ENCODE measurements around the gene HAGH.

HAGH gene

DNA sequence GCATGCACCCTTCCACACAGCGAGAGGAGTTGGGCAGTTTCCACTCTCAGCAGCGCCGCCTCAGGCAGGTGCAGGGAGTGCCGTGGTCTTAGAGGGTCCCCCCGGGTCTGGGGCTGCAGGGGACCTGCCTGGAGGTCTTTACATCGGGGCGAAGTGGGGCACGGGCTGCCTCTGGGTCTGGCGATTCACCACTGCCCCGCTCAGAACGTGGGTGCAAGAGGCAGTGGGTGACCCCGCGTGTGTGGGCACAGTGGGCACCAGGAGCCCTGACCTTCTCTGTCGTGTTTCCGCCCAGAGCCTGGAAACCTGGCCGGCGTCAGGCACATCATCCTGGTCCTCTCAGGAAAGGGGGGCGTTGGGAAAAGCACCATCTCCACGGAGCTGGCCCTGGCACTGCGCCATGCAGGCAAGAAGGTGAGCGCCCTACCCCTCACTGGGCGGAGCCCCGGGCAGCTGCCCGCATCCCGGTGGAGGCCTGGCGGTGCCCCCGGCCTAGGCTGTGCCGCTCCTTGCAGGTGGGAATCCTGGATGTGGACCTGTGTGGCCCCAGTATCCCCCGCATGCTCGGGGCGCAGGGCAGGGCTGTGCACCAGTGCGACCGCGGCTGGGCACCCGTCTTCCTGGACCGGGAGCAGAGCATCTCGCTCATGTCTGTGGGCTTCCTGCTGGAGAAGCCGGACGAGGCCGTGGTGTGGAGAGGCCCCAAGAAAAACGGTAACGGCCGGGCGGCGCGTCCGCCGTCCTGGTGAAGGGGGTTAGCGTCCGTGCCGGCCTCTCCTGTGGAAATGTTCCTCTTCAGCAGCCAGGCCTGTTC is 40.2 kb downstream of the HAGH start:
- DNase-seq (ENCODE audit: low read depth, low spot score), result no peak

DNA sequence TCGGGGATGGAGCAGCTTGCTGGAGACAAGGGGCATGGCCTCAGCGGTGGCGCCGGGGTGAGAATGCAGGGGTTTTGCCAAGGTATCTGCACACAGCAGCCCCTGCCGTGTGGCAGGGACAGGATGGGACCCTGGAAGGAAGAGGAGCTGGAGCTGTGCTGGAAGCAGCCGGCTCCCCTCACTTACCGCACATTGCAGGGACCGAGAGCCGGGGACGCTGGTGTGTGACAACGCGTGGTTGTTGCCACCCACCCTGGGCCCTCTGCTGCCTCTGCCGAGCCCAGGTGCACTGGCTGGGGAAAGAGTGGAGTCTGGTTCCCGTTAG is 40.8 kb downstream of the HAGH start:
- DNase-seq (ENCODE audit: low read depth, low spot score), result no peak

DNA sequence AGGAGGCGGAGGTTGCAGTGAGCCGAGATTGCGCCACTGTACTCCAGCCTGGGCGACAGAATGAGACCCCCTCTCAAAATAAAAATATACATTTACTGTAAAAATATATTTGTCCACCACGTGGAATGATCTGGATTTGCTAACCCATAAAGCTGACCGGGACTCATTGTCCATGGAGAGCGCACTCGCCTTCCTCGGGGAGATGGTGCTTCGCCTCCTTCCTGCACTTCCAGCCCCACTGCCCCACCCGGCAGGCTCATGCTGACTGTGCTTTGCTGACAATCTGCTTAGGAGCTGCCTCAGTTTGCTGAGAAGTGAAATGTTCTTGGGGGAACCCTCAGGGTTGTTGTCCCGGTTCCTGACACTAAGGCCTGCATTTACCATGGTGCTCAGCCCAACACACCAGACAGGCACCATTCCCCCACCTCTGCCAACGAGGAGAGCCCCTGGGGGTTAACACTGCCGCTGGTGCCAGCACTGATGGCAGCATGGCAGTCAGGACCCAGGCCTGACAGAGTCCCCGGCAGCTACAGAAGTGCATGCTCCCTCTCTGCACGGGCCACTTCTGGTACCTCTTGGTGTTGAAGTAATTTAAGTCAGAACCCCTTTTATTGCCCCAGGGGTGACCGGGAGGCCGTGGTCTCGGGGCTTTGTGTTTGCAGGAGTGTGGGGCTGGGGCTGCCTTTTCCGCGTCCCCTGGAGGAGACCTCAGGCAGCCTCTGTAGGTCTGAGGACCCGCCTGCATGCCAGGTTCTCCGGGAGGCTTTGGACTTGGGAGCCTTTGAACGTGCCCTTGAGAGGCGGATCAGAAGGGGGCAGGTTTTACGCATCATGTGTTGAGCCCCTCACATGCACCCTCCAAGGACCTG is 41.4 kb downstream of the HAGH start:
- DNase-seq (ENCODE audit: low read depth, low spot score), result no peak

DNA sequence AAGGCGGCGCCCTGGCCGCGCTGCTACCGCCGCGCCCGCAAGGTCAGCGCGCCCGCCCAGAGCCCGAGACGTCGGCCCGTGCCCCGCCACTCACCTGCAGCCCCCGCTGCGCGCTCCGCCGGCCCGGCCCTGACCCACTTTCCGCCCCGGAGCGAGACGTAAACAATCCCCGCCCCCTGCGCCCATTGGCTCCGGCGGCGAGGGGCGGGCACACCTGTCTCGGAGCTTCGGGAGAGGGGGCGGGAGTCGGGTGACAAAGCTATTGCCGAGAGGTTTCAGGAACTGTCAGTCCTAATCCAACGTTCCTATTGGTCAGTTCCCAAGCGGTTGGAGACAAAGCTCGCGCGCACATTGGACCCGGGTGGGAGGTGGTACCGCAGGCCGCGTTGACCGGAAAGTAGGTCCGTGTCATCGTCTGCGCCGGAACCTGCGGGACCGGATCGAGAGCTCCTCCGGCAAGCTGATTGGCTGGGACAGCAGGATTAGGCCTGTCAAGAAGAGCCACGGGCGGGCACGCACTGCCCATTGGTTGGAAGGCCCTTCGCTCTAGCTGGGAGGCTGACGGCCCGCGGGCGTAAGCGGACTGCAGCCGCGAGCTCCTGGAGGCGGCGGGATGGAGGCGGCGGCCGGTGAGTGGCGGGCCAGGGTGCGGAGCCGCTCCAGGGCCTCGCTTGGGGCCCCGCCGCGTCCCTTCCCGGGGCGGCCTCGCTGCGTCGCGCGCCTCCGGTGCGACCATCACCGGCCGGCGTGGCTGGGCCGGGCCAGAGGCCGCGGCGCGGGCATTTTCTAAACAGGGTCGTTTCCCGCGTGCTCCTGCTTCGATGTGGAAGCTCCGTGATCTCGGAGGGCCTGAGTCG is 44.0 kb downstream of the HAGH start, which contains the start of the genes NUBP2 and SPSB3:
Gene NUBP2 (plus strand): TSS at position 553 of the 857 bp plus-strand sequence. CDS start 61 bp downstream, at position 614.
Gene SPSB3 (minus strand): TSS at position 164 of the 857 bp plus-strand sequence. CDS start 1,088 bp downstream, outside the sequence.
- peak; percentile 99 for DNase-seq (ENCODE audit: low read depth, low spot score)

DNA sequence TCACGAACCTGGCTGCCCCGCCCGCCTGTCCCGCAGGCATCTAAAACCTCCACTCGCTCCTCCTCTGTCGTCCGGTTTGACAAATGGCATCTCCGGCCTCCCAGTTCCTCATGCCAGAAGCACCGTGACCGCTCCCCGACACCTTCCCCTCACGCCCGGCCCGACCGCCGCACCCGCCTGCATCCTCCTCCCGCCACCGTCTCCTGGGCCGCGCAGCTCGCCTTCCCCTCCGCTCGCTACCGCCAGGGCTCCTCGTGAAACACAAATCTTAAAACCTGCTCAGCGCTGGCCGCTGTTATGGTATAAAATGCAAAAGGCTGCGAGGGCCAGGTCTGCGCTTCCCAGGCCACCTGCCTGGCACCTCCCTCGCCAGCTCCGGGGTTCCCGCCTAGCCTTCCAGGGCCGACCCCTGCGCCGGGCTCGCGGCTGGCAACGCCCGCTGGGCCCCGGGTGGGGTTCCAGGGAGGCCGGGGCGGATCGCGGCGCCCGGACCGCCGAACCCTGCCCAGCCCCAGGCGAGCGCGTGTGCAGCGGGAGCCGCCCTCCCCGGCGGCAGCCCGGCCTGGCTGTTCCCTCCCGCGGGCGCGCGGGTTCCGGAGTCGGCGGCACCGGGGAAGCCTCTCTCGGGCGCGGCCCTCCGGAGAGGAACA is 44.7 kb downstream of the HAGH start:
- no peak for DNase-seq (ENCODE audit: low read depth, low spot score)

DNA sequence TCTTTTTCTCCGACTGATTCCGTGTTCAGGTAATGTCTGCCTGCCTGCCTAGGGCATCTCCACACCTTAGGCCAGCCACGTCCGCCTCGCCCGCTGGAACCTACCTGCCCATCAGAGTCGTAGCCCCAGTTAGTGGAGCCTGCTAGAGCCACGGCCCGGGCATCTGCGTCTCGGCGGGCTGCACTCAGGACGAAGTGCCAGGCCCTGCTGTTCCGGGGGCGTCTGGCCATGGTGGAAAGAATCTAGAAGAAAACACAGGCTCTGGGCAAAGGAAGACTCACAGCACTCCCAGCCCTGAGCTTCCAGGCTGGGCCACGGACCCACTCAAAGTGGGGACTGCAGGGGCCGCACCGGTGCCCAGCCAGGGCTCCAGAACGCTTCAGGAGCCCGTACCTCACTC is 45.4 kb downstream of the HAGH start:
- DNase-seq (ENCODE audit: low read depth, low spot score), result no peak

DNA sequence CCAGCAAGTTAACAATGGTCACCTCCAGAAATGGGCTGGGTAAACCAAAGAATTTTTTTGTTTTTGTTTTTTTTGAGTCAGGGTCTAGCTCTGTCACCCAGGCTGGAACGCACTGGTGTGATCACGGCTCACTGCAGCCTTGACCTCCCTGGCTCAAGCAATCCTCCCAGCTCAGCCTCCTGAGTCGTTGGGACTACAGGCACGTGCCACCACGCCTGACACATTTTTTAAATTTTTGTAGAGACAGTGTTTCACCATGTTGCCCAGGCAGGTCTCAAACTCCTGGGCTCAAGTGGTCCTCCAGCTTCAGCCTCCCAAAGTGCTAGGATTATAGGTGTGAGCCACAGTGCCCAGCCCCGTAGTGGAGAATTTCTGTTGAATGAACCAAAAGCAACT is 46.0 kb downstream of the HAGH start:
- DNase-seq (ENCODE audit: low read depth, low spot score), result no peak

DNA sequence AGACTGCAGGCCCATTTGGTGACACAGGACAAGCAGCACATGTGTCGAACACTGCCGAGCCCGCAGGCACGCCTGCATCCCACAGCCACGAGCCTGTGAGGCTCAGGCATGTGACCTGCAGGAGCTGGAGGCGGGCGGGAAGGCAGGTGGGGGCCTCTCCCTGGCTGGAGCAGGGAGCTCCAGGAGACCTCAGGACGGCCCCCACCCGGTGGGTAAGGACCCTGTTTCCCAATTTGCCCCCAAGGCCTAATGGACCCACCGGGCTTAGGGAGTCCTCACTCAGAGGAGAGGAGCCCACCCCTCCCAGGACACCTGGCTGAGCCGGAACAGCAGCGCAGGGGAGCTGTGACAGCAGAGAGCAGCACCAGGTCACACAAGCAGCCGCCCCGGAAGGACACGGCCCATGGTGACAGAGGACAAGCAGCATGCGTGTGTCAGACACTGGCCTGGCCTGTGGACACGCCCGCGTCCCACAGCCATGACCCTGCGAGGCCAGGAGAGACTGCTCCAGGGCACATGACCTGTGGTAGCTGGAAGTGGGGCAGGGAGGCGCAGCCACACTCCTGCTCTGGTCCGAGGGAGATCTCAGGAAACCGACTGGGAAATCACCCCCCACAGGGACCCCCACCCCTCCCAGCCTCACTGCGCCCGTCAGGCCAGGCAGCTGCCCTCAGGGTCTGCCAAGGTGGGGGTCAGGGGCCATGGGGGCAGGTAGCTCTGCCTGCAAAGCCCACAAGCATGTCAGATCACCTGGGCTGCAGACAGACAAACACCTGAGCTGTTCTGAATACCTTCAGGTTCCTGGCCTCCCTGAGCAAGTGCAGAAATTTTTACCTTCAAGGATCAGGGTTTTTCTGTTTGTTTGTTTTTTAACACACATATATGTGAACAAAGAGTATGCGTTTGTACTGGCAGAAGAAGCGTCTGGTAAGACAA is 46.6 kb downstream of the HAGH start:
- no peak for DNase-seq (ENCODE audit: low read depth, low spot score)

DNA sequence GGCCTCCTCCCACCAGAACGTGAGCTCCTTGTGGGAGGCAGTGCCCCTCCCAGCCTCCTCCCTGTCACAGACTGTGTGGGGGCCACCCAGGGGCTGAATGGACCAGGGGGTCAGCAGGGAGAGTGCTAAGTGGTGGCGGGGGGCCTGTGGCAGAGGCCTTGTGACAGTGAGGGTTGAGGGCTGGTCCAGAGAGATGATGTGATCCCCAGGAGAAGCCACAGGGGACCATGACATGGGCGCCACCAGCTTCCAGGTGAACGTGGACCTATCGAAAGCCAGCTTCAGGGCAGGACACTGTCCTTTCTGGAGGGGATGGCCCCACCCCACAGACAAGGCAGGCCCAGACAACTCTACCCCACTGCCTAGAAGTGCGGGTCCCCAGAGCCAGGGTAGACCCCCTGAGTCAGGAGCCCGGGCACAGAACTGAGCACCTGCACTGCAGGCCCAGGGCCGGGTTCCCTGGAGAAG is 47.4 kb downstream of the HAGH start:
- no peak for DNase-seq (ENCODE audit: low read depth, low spot score)

DNA sequence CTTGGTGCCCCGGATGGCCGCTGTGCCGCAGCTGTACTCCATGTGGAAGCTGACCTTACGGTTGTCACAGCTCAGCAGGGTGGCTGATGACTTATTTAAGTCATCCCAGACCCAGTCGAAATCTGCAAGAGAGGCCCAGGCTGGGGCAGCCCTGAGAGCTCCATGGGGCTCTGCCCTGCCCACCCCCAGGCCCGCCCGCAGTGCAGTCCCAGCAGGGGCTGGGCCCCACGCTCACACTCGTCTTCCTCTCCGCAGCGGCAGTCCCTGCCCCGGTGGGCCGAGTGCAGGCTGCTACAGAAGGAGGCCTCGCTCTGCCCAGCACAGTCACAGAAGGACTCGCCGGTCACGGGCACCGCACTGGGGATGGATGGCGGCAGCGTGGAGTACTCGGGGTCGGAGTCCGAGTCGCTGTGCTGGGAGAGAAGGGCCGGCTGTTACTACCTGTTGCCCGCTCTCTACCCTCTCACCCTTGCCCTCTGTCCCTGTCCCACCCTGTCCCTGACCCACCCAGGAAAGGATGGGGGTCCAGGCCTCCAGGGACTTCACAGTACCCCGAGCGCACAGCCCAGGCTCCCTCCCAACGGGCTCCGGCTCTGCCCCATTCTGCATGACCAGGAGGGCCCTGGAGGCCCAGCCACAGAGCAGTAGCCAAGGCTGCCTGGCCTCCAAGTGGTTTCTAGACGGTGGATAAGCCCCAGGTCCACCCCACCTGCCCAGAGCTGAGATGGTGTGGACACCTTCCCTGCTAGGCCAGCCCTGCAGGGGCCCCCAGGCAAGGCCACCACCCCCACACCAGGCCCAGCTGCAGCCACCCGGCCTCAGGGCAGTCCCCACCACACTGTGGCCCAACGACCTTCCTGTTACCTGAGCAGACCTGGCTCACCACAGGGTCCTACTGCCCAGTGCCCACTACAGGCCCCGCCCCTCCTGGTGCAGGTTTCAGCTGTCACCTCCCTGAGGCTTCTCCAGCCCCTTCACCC is 48.1 kb downstream of the HAGH start:
- peak; percentile 65 for DNase-seq (ENCODE audit: low read depth, low spot score)

DNA sequence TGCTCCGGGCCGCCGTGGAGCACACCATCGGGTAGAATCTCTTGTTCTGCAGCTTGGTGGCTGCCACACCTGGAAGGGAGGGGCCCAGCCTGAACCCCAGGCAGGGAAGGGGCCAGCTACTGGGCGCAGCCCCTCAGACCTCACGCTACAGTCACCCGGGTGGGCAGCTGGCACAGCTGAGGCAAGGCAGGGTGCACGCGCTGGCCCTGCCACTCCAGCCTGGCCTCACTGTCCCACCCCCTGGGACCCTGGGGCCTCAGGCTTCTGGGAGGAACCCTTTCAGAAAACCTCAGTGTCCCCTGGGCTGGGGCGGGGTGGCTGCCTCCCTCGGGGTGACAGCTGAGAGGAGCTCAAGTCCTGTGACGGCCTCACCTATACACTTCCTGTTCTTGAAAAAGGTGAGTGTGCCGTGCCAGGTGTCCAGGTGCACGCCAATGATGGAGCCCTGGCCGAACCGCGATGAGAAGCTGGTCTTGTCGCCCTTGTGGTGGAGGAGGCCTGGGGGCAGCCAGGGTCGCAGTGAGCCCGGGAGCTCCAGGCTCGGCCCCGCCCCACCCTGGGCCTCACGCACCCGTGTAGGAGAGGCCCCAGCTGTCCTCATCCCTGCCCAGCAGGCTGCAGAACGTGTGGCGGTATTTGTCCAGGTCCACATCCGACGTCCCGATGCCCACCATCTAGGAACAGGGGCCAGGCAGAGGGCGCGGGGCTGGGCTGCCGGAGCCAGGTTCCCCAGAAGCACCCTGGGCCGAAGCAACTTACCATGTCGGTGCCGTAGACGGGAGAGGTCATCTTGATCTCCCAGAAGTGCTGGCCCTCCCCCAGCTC is 49.0 kb downstream of the HAGH start:
- DNase-seq (ENCODE audit: low read depth, low spot score), result no peak

DNA sequence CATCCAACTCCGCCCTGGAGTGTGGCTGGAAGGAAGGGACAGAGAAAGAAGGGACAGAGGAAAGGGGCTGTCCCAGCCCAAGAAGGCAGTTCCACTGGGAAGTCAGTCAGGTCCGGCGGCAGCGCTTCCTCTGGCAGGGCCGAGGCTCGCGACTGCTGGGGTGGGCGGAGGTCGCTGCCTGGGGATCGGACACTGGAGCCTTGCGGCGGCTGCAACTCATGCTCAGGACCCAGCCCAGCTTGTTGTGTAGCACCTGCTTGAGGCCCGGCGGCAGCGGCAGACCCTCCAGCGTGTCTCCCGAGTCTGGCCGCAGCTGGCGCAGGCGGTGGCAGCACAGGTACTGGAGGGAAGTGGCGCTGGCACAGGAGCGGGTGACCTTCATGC is 49.6 kb downstream of the HAGH start:
- DNase-seq (ENCODE audit: low read depth, low spot score), result no peak

DNA sequence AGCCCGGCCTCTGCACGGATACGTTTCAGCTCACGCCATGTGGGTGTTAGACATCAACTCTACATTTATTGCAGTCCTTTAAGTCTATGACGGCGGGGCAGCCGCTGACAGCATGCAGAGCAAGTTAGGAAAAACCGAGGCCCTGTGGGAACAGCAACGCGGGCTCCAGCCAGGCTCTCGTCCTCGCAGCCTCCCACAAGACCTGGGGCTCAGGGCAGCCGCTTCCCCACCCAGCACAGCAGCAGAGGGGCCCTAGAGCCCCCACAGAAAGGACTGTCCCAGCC is 50.0 kb downstream of the HAGH start:
- DNase-seq (ENCODE audit: low read depth, low spot score), result no peak

DNA sequence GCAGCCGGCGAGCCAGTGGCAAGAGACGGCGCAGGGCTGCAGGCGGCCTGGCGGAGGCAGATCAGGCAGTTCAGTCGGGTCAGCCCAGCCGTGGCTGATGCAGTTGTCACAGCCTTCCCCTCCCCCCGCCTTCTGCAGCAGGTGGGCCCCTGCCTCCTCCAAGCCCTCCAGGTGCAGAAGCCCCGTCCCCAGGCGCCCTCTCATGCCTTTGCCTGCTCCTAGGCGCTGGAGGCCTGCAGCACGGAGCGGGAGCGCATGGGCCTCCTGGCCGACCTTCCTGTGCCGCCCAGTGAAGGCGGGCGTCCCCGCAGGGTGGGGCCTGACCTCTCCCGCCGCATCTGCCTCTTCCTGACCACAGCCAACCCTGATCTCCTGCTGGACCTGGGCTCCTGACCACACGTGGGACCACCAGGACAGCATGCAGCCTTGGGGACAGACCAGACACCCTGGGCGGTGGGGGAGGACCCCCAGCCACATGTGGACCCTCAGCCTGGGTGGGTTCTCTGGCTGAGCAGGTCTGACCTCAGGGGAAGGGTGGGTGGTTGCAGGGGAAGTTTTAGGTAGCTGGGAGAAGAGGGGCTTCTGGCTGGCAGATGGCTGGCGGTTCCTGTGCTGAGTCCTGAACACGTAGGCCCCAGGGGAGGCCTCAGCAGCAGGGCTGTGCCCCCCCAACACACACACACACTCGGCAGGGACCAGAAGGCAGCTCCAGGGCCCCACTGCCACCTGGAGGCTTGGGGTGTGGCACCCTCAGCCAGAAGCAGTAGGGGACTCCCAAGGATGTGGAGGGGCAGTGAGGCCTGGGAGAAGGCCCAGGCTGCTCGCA is 50.6 kb downstream of the HAGH start:
- DNase-seq (ENCODE audit: low read depth, low spot score), result no peak

DNA sequence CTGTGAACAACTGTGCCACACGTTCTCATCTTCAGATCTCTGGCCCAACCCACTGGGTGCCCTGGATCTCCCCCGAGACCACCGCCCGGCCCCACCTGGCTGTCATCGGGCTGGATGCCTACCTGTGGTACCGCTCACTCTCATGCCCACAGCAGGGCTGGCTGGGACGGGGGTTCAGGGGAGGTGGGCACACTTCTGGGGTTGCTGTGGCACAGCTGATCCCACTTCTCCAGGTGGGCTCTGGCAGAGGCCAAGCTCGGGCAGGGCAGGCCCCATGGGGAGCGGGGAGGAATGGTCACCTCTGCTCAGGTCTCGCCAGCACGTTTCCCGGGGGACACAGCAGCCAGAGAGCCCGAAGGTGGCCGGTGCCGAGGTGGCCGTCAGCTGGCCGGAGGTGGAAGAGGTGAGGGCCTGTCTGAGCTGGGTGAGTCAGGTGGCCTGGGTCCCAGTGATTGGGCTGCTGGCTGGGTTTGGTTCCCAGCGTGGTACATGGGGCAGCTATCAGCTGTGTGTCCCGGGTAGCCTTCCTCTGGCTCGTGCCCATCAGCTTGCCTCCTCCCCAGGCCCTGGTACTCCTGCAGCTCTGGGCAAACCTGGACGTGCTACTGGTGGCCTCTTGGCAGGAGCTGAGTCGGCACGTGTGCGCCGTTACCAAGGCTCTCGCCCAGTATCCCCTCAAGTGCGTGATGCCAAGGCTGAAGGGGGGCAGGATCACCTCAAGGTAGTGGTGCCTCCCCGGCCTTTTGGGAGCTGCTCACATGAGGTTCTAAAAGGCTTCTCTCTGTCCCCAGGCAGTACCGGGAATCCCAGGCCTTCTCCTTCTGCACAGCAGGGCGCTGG is 51.4 kb downstream of the HAGH start:
- DNase-seq (ENCODE audit: low read depth, low spot score), result no peak

DNA sequence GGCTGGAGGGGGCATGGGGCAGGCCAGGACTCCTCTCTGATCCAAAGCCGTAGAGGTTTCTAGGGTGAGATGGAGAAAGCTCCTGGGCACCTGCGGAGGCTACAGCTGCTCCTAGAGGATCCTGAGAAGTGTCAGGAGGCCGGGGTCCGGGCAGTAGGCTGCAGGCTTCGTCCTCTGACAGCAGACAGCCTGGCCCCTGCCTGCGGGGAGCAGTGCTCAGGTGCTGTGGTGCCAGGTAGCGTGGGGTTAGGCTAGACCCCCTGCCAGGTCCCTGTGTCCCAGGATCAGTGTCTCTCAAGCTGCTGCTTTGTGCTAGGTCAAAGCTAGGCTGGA is 52.2 kb downstream of the HAGH start:
- no peak for DNase-seq (ENCODE audit: low read depth, low spot score)
